Astrocyte (in vitro differentiated cells and primary cell): ENCODE data around the gene CTIF. TPM values are rescaled to one million over a fixed set of nuclear protein-coding genes. Genes with fewer than 3 reads are reported as not detected.

Experiments
- DNase-seq: peaks from one replicate; pipeline ENCODE4 v3.0.0-alpha.2; 2010; ENCODE audit warnings: low read depth
- FAIRE-seq: peaks from 2 replicates; lab custom pipeline; 2011; peaks lifted over from hg19 to GRCh38; lab: Jason Lieb, UNC
- H2AFZ ChIP-seq: 2 replicates; pipeline ENCODE4 v1.6.0; 2012; ENCODE audit warnings: low read depth, low read length, inconsistent platforms
- H3K27ac ChIP-seq: 2 replicates; pipeline ENCODE4 v1.5.1; 2011; ENCODE audit warnings: low read depth, low read length, inconsistent platforms
- H3K27me3 ChIP-seq: 2 replicates; pipeline ENCODE4 v1.6.0; 2011; ENCODE audit warnings: low read length, inconsistent platforms; ENCODE audit not compliant: insufficient read depth
- H3K36me3 ChIP-seq: 2 replicates; pipeline ENCODE4 v1.5.1; 2011; ENCODE audit warnings: low read length, inconsistent platforms; ENCODE audit not compliant: insufficient read depth
- H3K4me1 ChIP-seq: 2 replicates; pipeline ENCODE4 v1.5.1; 2011; ENCODE audit warnings: low read length, inconsistent platforms; ENCODE audit not compliant: insufficient read depth
- H3K4me2 ChIP-seq: 2 replicates; pipeline ENCODE4 v1.6.0; 2012; ENCODE audit warnings: low read length, inconsistent platforms
- H3K4me3 ChIP-seq: 2 replicates; pipeline ENCODE4 v1.5.1; 2011; ENCODE audit warnings: low read depth, mild to moderate bottlenecking, low read length, inconsistent platforms; ENCODE audit not compliant: insufficient read depth
- H3K79me2 ChIP-seq: 2 replicates; pipeline ENCODE4 v1.6.0; 2012; ENCODE audit warnings: mild to moderate bottlenecking, low read length, inconsistent platforms; ENCODE audit not compliant: insufficient read depth
- H3K9ac ChIP-seq: 2 replicates; pipeline ENCODE4 v1.6.0; 2012; ENCODE audit warnings: mild to moderate bottlenecking, low read length, inconsistent platforms
- H3K9me3 ChIP-seq: 2 replicates; pipeline ENCODE4 v1.5.1; 2012; ENCODE audit warnings: low read depth, mild to moderate bottlenecking, low read length, inconsistent platforms; ENCODE audit not compliant: insufficient read depth
- H4K20me1 ChIP-seq: 2 replicates; pipeline ENCODE4 v1.6.0; 2012; ENCODE audit warnings: low read length, inconsistent platforms; ENCODE audit not compliant: insufficient read depth
- H3K27ac Mint-ChIP-seq: one replicate; pipeline ENCODE4 v1.8.0; 2021; ENCODE audit warnings: mild to moderate bottlenecking, mixed read lengths; ENCODE audit not compliant: unreplicated experiment
- H3K27me3 Mint-ChIP-seq: one replicate; pipeline ENCODE4 v1.8.0; 2021; ENCODE audit warnings: low read depth, mixed read lengths; ENCODE audit not compliant: unreplicated experiment
- H3K36me3 Mint-ChIP-seq: one replicate; pipeline ENCODE4 v1.8.0; 2021; ENCODE audit warnings: low read depth, mixed read lengths; ENCODE audit not compliant: unreplicated experiment
- H3K4me1 Mint-ChIP-seq: one replicate; pipeline ENCODE4 v1.8.0; 2021; ENCODE audit warnings: low read depth, mixed read lengths; ENCODE audit not compliant: unreplicated experiment
- H3K4me3 Mint-ChIP-seq: one replicate; pipeline ENCODE4 v1.8.0; 2021; ENCODE audit warnings: mild to moderate bottlenecking, moderate library complexity, mixed read lengths; ENCODE audit not compliant: unreplicated experiment
- H3K9me3 Mint-ChIP-seq: one replicate; pipeline ENCODE4 v1.8.0; 2021; ENCODE audit warnings: mild to moderate bottlenecking, mixed read lengths; ENCODE audit not compliant: unreplicated experiment
- EZH2 ChIP-seq: IDR thresholded peaks from 2 replicates; pipeline ENCODE4 v1.6.1; 2012; ENCODE audit warnings: mild to moderate bottlenecking, low read length, inconsistent platforms; ENCODE audit not compliant: insufficient read depth
- total RNA-seq: library from RNA; stranded (reverse); gene quantifications from 2 replicates; pipeline ENCODE4 v1.2.1, GENCODE V29; 2021
- TF ChIP-seq, protein P1 (sequence below): IDR thresholded peaks from 2 replicates; pipeline ENCODE4 v1.5.1; 2011; ENCODE audit warnings: low read depth, mild to moderate bottlenecking, inconsistent platforms, low read length, moderate library complexity; ENCODE audit not compliant: insufficient read depth

Gene CTIF
- total RNA-seq, 1 donor from 2014 or later: 101 TPM

DNA sequence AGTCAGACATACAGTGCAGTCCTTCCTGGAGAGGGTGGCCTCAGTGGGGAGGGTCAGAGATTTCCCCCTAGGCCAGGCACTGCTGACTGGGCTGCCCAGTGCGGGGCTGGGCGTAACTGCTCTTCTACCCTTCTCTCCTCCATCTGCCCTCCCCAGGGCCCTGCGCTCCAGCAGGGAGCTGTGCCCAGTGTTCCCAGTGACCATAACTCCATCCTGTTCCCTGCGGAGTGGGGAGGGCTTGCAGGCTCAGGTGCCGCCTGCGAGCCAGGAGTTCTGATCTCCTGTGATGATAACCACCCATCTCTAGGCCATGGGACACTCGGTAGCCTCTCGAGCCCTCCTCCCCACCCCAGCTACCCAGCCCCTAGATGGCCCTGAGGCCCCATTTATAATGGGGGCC, 304.3 kb downstream of the CTIF start:
- H3K27ac Mint-ChIP-seq: no peak overlapping the region

DNA sequence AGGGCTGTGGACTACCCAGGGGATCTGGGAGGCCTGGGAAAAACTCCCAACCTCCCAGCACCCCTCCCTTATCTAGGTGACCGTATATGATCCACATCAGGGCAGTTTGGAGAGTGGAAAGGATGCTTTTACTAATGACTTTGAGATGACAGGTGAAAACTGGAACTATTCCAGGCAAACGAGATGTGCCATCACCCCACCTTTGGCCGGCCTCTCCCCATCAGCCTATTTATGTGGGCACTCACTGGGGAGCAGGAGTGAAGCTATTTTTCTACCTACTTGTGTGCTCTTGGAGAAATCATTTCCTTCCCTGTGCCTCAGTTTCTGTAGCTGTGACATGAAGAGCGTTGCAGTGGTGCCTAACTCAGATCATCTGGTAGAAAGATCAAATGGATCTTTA, 304.8 kb downstream of the CTIF start:
- Histone ChIP-seq H3K27me3 (no peaks in the 10 kb centered on the region), H3K9me3 (no peaks in the 10 kb centered on the region), H3K4me1 (peaks cover 48% of the 10 kb centered on the region), H3K9ac (no peak overlapping the region), H3K36me3 (no peaks in the 10 kb centered on the region), H3K27ac (no peak overlapping the region), H3K4me3 (no peak overlapping the region), H4K20me1 (no peaks in the 10 kb centered on the region), H3K79me2 (no peaks in the 10 kb centered on the region), H3K4me2 (no peak overlapping the region), H2AFZ (no peak overlapping the region)
- Mint-ChIP-seq H3K36me3 (peaks cover 27% of the 10 kb centered on the region), H3K9me3 (peaks cover 4% of the 10 kb centered on the region), H3K27ac (no peak overlapping the region), H3K4me3 (no peak overlapping the region), H3K27me3 (no peaks in the 10 kb centered on the region), H3K4me1 (peaks cover 60% of the 10 kb centered on the region)
- DNase-seq: no peak
- TF ChIP-seq, protein P1, sequence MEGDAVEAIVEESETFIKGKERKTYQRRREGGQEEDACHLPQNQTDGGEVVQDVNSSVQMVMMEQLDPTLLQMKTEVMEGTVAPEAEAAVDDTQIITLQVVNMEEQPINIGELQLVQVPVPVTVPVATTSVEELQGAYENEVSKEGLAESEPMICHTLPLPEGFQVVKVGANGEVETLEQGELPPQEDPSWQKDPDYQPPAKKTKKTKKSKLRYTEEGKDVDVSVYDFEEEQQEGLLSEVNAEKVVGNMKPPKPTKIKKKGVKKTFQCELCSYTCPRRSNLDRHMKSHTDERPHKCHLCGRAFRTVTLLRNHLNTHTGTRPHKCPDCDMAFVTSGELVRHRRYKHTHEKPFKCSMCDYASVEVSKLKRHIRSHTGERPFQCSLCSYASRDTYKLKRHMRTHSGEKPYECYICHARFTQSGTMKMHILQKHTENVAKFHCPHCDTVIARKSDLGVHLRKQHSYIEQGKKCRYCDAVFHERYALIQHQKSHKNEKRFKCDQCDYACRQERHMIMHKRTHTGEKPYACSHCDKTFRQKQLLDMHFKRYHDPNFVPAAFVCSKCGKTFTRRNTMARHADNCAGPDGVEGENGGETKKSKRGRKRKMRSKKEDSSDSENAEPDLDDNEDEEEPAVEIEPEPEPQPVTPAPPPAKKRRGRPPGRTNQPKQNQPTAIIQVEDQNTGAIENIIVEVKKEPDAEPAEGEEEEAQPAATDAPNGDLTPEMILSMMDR: no peak
- no peak for TF ChIP-seq EZH2
- FAIRE-seq: no peak

More for the DNA sequence above, 304.3 kb downstream of the CTIF start:
- no peak overlapping the region for H3K27ac ChIP-seq
- H3K4me1 ChIP-seq: peaks cover 48% of the 10 kb centered on the region
- H3K36me3 ChIP-seq: no peaks in the 10 kb centered on the region
- peaks cover 60% of the 10 kb centered on the region for H3K4me1 Mint-ChIP-seq
- no peak overlapping the region for H3K9ac ChIP-seq
- H3K27me3 ChIP-seq: no peaks in the 10 kb centered on the region
- H3K27me3 Mint-ChIP-seq: no peaks in the 10 kb centered on the region
- H3K4me3 Mint-ChIP-seq: no peak overlapping the region
- H3K9me3 ChIP-seq: no peaks in the 10 kb centered on the region
- H4K20me1 ChIP-seq: no peaks in the 10 kb centered on the region
- H3K79me2 ChIP-seq: no peaks in the 10 kb centered on the region
- DNase-seq (no peak), FAIRE-seq (no peak)
- peaks cover 4% of the 10 kb centered on the region for H3K9me3 Mint-ChIP-seq
- H3K36me3 Mint-ChIP-seq: peaks cover 27% of the 10 kb centered on the region
- TF ChIP-seq, protein P1: no peak
- TF ChIP-seq EZH2: no peak
- H2AFZ ChIP-seq: no peak overlapping the region
- H3K4me2 ChIP-seq: no peak overlapping the region
- no peak overlapping the region for H3K4me3 ChIP-seq

DNA sequence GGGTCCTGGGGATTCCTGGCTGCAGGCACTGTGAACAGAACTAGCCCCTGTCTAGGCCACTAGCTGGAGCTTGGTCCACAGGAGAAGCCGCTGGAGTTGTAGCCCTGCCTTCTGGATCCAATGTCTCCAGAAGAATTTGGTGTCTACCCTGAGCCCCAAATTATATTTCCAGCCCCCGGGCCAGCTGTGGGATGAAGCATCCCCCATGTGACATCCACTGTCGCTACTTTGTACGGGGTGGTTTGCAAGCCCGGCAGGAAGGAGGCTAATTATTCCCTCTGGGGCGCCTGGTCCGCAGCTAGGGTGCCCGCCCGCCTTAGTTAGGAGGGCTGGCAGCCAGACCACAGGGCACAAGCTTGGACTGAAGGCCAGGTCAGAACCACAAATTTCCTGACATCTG, 305.4 kb downstream of the CTIF start:
- no peaks in the 10 kb centered on the region for H3K36me3 ChIP-seq
- H3K9ac ChIP-seq: no peak overlapping the region
- DNase-seq (no peak), FAIRE-seq (no peak)
- H3K79me2 ChIP-seq: no peaks in the 10 kb centered on the region
- peaks cover 46% of the 10 kb centered on the region for H3K4me1 ChIP-seq
- H3K9me3 ChIP-seq: no peaks in the 10 kb centered on the region
- no peak overlapping the region for H2AFZ ChIP-seq
- Mint-ChIP-seq H3K4me3 (no peak overlapping the region), H3K27me3 (no peaks in the 10 kb centered on the region), H3K27ac (no peak overlapping the region), H3K36me3 (peaks cover 30% of the 10 kb centered on the region), H3K9me3 (peaks cover 4% of the 10 kb centered on the region), H3K4me1 (peaks cover 58% of the 10 kb centered on the region)
- no peak overlapping the region for H3K4me3 ChIP-seq
- H3K4me2 ChIP-seq: no peak overlapping the region
- TF ChIP-seq, protein P1: no peak
- TF ChIP-seq EZH2: no peak
- no peak overlapping the region for H3K27ac ChIP-seq
- H4K20me1 ChIP-seq: no peaks in the 10 kb centered on the region
- H3K27me3 ChIP-seq: no peaks in the 10 kb centered on the region
